Caco-2 (cell line): ENCODE results near the gene ADARB1. TPM values are rescaled to one million over a fixed set of nuclear protein-coding genes. Genes with fewer than 3 reads are reported as not detected.

ENCODE experiments used
- BruUV-seq: library from RNA; stranded (reverse); fragments of 400-500 nt; replicated peaks from 2 replicates; lab custom pipeline; 2021; lab: Mats Ljungman, UMichigan
- CTCF ChIA-PET: fragments of 300-600 bp; sonication (Branson Sonifier 250); formaldehyde crosslinking; loops from one replicate; lab custom pipeline; 2022; ENCODE audit warnings: antibody characterized with exemption; lab: Charles Lee
- POLR2A ChIA-PET: fragments of 300-600 bp; sonication (Branson Sonifier 250); formaldehyde crosslinking; loops from one replicate; lab custom pipeline; 2022; ENCODE audit warnings: antibody characterized with exemption; lab: Charles Lee
- DNase-seq, 2 experiments: peaks; one replicate each; pipeline versions ENCODE4 v3.0.0 to v3.0.0-alpha.2; 2020 to 2022
- H3K27me3 ChIP-seq: replicated peaks from 2 replicates; pipeline ENCODE4 v1.6.0; 2011; ENCODE audit warnings: low read length; ENCODE audit not compliant: control insufficient read depth, insufficient read depth
- H3K36me3 ChIP-seq: 2 replicates; pipeline ENCODE4 v1.5.1; 2011; ENCODE audit warnings: low read length; ENCODE audit not compliant: control insufficient read depth, insufficient read depth
- H3K4me1 ChIP-seq: fragments of 250-450 bp; sonication (Bioruptor Pico); 2 replicates; pipeline ENCODE4 v1.5.1; 2020; ENCODE audit warnings: mild to moderate bottlenecking
- H3K4me3 ChIP-seq: 2 replicates; pipeline ENCODE4 v1.5.1; 2011; ENCODE audit warnings: low read depth, mild to moderate bottlenecking, control low read depth, low read length
- H3K9me3 ChIP-seq: fragments of 250-450 bp; sonication (Bioruptor Pico); 2 replicates; pipeline ENCODE4 v1.5.1; 2020; ENCODE audit warnings: mild to moderate bottlenecking, moderate library complexity
- H3K27ac Mint-ChIP-seq: one replicate; pipeline ENCODE4 v1.8.0; 2022; ENCODE audit warnings: mixed read lengths; ENCODE audit not compliant: unreplicated experiment
- H3K27me3 Mint-ChIP-seq: one replicate; pipeline ENCODE4 v1.8.0; 2022; ENCODE audit warnings: mixed read lengths; ENCODE audit not compliant: insufficient read depth, unreplicated experiment
- H3K36me3 Mint-ChIP-seq: one replicate; pipeline ENCODE4 v1.8.0; 2022; ENCODE audit warnings: mild to moderate bottlenecking, mixed read lengths; ENCODE audit not compliant: insufficient read depth, unreplicated experiment
- H3K4me1 Mint-ChIP-seq: one replicate; pipeline ENCODE4 v1.8.0; 2022; ENCODE audit warnings: low read depth, mixed read lengths; ENCODE audit not compliant: unreplicated experiment
- H3K4me3 Mint-ChIP-seq: one replicate; pipeline ENCODE4 v1.8.0; 2022; ENCODE audit warnings: mild to moderate bottlenecking, moderate library complexity, mixed read lengths; ENCODE audit not compliant: unreplicated experiment
- H3K9me3 Mint-ChIP-seq: one replicate; pipeline ENCODE4 v1.8.0; 2022; ENCODE audit warnings: mixed read lengths; ENCODE audit not compliant: unreplicated experiment
- intact Hi-C: fragments of 100-400 bp; cut with micrococcal nuclease; formaldehyde crosslinking; loops from one replicate; pipeline ENCODE4 v1.10.0; 2022; ENCODE audit not compliant: unreplicated experiment
- total RNA-seq: library from RNA; stranded (reverse); gene quantifications from 2 replicates; pipeline ENCODE4 v1.2.3, GENCODE V29; 2022
- TF ChIP-seq, protein P1 (sequence below), 2 experiments: fragments of 200-600 bp in 1 of 2; IDR thresholded peaks; 1 replicate in 1 of 2; 2 replicates in 1 of 2; pipeline versions ENCODE4 v1.5.1 to v1.8.0; 2011 to 2022; ENCODE audit warnings: antibody characterized with exemption in 1 of 2, control low read depth in 1 of 2, inconsistent platforms in 1 of 2, low read depth in 1 of 2, low read length in 1 of 2, mild to moderate bottlenecking in 1 of 2, moderate library complexity in 1 of 2; ENCODE audit not compliant: insufficient read depth in 1 of 2, severe bottlenecking in 1 of 2, unreplicated experiment in 1 of 2

The ADARB1 gene
- total RNA-seq, 1 experiment from 2014 or later = 25.4 TPM

DNA sequence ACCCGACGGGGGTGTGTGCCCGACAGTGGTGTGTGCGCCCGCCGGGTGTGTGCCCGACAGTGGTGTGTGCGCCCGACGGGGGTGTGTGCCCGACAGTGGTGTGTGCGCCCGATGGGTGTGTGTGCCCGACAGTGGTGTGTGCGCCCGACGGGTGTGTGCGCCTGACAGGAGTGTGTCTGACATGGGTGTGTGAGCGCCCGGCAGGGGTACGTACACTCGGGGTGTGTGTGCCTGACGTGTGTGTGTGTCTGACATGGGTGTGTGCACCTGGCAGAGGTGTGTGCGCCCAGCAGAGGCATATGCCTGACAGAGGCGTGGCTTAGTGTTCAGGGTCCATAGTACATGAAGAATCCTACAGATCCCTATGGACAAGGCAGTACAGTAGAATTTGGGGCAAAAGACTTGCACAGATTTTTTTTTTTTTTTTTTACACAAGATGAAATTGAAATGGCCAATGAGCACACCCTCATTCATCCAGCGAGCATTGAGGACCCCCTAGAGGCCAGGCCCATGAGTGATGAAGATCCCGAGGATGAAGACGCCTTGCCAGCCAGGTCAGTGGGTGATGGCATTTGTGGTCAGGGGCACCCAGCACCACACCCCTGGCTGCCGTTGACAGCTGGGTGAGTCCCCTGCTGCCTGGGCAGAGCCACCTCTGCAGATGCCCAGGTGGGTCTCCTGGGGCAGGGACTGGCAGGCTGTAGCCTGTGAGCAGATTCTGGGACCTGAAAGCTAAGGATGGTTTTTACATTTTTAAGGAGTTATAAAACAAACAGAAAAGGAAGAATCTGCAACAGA is 60.1 kb downstream of the ADARB1 start:
- peaks cover 26% of the 10 kb centered on the region for H3K36me3 Mint-ChIP-seq
- intact Hi-C loops = loop anchor here (5.0 kb wide), 1 partner anchor 57 kb away; no protein-coding TSS in a partner anchor
- Histone ChIP-seq H3K9me3 (no peaks in the 10 kb centered on the region), H3K36me3 (no peaks in the 10 kb centered on the region), H3K27me3 (no peaks in the 10 kb centered on the region), H3K4me3 (no peak overlapping the region), H3K4me1 (peaks cover 10% of the 10 kb centered on the region)
- H3K27ac Mint-ChIP-seq = no peak overlapping the region
- H3K9me3 Mint-ChIP-seq = no peaks in the 10 kb centered on the region
- BruUV-seq = no TSS peak
- H3K27me3 Mint-ChIP-seq = no peaks in the 10 kb centered on the region
- DNase-seq = no peak
- TF ChIP-seq, protein P1, sequence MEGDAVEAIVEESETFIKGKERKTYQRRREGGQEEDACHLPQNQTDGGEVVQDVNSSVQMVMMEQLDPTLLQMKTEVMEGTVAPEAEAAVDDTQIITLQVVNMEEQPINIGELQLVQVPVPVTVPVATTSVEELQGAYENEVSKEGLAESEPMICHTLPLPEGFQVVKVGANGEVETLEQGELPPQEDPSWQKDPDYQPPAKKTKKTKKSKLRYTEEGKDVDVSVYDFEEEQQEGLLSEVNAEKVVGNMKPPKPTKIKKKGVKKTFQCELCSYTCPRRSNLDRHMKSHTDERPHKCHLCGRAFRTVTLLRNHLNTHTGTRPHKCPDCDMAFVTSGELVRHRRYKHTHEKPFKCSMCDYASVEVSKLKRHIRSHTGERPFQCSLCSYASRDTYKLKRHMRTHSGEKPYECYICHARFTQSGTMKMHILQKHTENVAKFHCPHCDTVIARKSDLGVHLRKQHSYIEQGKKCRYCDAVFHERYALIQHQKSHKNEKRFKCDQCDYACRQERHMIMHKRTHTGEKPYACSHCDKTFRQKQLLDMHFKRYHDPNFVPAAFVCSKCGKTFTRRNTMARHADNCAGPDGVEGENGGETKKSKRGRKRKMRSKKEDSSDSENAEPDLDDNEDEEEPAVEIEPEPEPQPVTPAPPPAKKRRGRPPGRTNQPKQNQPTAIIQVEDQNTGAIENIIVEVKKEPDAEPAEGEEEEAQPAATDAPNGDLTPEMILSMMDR (IDR thresholded peaks at IDR 0.05; ENCODE audit: insufficient read depth in 1 of 2, low read depth in 1 of 2, low read length in 1 of 2, severe bottlenecking in 1 of 2, unreplicated experiment in 1 of 2) = no peak
- ChIA-PET POLR2A (no interaction called here), CTCF (no interaction called here)
- no peaks in the 10 kb centered on the region for H3K4me1 Mint-ChIP-seq
- H3K4me3 Mint-ChIP-seq = no peak overlapping the region

- TF ChIP-seq, protein P1 (IDR thresholded peaks at IDR 0.05; ENCODE audit: insufficient read depth in 1 of 2, low read depth in 1 of 2, low read length in 1 of 2, severe bottlenecking in 1 of 2, unreplicated experiment in 1 of 2) = no peak
- no peak overlapping the region for H3K4me3 Mint-ChIP-seq
- H3K27ac Mint-ChIP-seq = no peak overlapping the region
- no peaks in the 10 kb centered on the region for H3K9me3 ChIP-seq
- no peaks in the 10 kb centered on the region for H3K27me3 Mint-ChIP-seq
- no peak for DNase-seq
- POLR2A ChIA-PET = no interaction called here
- H3K4me1 ChIP-seq = peaks cover 10% of the 10 kb centered on the region
- no peaks in the 10 kb centered on the region for H3K27me3 ChIP-seq
- intact Hi-C loops = loop anchor here (5.0 kb wide), 1 partner anchor 58 kb away; no protein-coding TSS in a partner anchor
- no TSS peak for BruUV-seq
- H3K4me3 ChIP-seq = no peak overlapping the region
- H3K36me3 Mint-ChIP-seq = peaks cover 25% of the 10 kb centered on the region
- H3K4me1 Mint-ChIP-seq = no peaks in the 10 kb centered on the region
- H3K9me3 Mint-ChIP-seq = no peaks in the 10 kb centered on the region
- CTCF ChIA-PET = no interaction called here
- H3K36me3 ChIP-seq = no peaks in the 10 kb centered on the region
Observed at GRCh38 chr21:45135122-45135521, 60.7 kb downstream of the ADARB1 start.

DNA sequence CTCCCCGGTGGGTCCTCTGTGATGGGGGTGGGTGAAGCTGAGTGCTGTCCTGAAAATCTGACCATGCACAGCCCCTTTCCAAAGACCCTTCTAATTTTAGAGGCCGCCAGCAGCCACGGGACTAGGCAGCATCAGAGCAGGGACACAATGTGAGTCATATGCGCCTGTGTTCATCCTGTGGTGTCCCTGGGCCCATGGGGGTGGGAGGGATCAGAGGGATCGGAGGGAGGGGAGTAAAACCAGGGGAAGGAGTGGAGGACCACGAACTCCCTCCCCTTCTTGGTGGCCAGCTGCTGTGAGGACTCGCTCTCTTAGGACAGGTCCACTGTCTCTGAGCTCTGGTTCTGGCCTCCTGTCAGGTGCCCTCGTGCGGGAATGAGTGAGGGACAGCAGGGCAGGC is 61.5 kb downstream of the ADARB1 start:
- H3K9me3 ChIP-seq = no peaks in the 10 kb centered on the region
- H3K4me1 Mint-ChIP-seq = no peaks in the 10 kb centered on the region
- TF ChIP-seq, protein P1 (IDR thresholded peaks at IDR 0.05; ENCODE audit: insufficient read depth in 1 of 2, low read depth in 1 of 2, low read length in 1 of 2, severe bottlenecking in 1 of 2, unreplicated experiment in 1 of 2) = no peak
- no TSS peak for BruUV-seq
- DNase-seq = no peak
- no peak overlapping the region for H3K4me3 ChIP-seq
- peaks cover 10% of the 10 kb centered on the region for H3K4me1 ChIP-seq
- no peaks in the 10 kb centered on the region for H3K9me3 Mint-ChIP-seq
- H3K27me3 Mint-ChIP-seq = no peaks in the 10 kb centered on the region
- POLR2A ChIA-PET = interaction anchor here (0.5 kb wide), 1 partner anchor 296 kb away, joined by 3 read pairs; no protein-coding TSS in a partner anchor
- intact Hi-C loops = loop anchor here (5.0 kb wide), 1 partner anchor 59 kb away; no protein-coding TSS in a partner anchor
- no peaks in the 10 kb centered on the region for H3K36me3 ChIP-seq
- H3K27me3 ChIP-seq = no peaks in the 10 kb centered on the region
- CTCF ChIA-PET = interaction anchor here (0.6 to 3.8 kb wide), 7 partner anchors 8 to 186 kb away, joined by 3 to 32 read pairs (median 9); partner anchors contain the start of gene POFUT2
- H3K27ac Mint-ChIP-seq = no peak overlapping the region
- H3K4me3 Mint-ChIP-seq = no peak overlapping the region
- H3K36me3 Mint-ChIP-seq = peaks cover 30% of the 10 kb centered on the region
